A673 (cell line): ENCODE data around the gene STX8.

Experiments used
- CTCF ChIP-seq: fragments of 300-800, 200-600 bp; sonication (generic); conservative IDR thresholded peaks from 2 replicates; pipeline ENCODE4 v1.5.1; 2017; ENCODE audit warnings: low read depth, mild to moderate bottlenecking, antibody characterized with exemption, low read length, moderate library complexity, mixed read lengths
- EZH2 ChIP-seq: fragments of 200-600 bp; sonication (generic); IDR thresholded peaks from 2 replicates; pipeline ENCODE4 v1.6.1; 2017; ENCODE audit warnings: borderline replicate concordance, low read depth, mild to moderate bottlenecking, mixed read lengths, antibody characterized with exemption, low read length; ENCODE audit not compliant: poor library complexity, severe bottlenecking

DNA sequence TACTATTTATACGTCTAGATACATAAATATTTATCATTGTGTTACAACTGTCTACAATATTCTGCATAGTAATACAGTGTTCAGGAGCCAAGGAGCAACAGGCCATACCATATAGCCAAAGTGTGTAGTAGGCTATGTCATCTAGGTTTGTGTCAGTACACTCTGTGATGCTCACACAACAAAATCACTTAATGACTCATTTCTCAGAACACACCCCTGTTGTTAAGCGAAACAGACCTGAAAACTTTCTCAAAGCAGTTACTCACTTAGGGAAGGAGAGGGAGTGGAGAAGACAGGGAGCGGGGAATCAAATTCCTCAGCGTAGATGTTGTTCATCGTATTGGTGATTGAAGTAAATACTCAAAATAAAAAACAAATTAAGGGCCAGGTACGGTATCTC, 269.5 kb downstream of the STX8 start:
- TF ChIP-seq CTCF, result no peak
- TF ChIP-seq EZH2, result no peak
